NCI-H345 treated with DMSO at 0.1 percent for 48 hours (cell line): ENCODE measurements around the gene INHBB.
"Not testable (repeated sequence)": the region's sequence is repeated elsewhere in the genome, so short reads cannot be mapped to it uniquely, and the experiment has no call there.

Experiments used
- DNase-seq: peaks from one replicate; lab custom pipeline; 2025; ENCODE audit not compliant: unreplicated experiment; lab: John Stamatoyannopoulos, UW

The INHBB gene

DNA sequence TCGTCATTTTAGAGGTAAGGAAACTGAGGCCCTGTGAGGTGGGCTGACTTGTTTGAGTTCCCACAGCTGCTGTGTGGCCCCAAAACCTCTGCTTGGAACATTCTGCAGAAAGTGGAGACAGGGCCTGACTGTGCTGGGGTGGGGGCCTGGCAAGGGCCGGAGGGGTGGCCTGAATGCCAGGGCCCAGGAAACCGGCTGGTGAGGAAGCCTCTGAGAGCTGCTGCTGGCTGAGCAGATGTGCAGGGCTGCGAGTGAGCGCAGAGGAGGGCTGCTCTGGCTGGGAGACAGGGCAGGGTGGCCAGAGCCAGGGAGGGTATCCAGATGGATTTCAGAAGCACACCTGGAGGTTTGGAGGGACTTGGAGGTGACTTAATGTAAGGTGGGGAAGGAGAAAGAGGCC lies 29.9 kb upstream of the INHBB start:
- DNase-seq, result no peak

DNA sequence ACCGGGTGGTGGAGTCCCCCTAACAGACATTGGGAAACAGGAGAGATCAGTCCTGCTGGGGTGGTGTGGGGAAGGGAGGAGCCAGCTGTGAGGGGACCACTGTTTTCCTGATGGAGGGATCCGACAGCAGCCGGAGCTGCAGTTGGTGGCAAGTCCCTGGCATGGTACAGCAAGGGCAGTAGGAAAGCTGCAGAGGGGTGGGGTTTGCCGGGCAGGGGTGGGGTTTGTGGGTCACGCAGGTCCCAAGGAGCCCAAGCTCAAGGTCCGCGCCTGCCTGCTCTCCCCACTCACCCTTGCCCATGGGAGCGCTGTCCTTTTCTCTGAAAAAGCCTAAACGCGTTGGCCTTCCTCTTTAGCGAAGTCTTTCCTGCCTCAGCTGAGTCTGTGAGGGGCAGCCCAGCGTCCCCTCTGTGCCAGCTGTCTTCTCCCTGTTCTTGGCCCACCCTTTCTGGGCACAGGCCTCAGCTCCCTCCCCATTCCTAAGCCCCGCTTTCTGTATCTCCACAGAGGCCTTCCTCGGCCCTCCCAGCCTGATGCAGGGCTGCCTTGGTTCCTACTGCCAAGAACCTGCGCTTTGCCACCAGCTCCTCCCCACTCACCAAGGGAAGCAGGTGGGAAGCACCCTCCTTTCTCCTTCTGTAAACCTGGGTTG lies 29.3 kb upstream of the INHBB start:
- no peak for DNase-seq

DNA sequence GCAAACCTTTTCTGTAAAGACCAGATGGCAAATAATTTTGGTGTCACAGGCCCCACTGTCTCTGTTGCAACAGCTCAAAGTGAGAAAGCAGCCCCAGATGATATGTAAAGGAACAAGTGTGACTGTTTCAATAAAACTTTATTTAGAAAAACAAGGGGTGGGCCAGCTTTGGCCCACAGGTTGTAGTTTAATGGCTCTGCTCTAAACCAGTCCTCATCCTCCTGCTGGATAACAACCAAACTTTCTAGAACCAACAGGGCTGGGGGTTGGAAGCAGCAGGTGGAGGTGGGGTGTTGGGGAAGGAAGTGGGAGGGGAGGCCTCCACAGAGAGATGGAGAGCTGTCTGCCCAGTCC lies 28.8 kb upstream of the INHBB start:
- no peak for DNase-seq

DNA sequence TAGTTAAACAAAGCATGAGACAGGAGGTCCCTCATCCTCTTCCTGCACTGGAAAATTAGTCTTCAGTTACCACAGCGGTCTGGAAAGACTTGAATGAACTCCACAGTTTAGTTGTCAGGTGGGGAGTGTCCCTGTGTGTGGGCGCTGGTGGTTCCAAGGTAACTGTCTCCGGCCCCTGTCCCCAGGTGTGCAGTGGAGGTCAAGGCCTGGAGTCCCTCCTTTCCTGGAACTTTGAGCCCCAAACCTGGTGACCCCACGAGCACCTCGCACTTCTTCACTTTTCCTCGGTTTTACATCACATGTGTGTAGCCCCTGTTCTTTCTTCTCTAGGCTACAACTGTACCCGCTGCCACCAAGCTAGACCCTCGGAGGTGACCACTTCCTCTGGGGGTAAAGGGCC lies 28.0 kb upstream of the INHBB start:
- no peak for DNase-seq

DNA sequence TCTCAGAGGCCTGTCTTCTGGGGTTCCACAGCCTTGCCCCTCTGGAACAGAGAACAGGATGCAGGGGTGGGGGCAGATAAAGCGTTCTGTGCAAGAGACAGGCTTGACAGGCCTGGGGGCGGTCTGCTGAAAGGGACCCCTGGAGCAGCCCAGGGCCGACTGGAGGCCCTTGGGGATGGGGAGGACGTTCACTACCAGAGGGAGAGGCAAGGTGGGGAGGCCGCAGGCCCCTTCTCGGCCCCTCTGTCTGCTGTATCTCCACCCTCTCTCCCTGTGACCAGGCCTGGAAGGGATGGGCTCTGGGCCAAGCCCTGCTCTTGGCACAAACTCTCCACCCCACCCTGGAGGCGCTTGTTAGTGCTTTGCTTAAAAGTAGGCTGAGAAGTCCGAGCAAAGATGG lies 27.3 kb upstream of the INHBB start:
- no peak for DNase-seq

DNA sequence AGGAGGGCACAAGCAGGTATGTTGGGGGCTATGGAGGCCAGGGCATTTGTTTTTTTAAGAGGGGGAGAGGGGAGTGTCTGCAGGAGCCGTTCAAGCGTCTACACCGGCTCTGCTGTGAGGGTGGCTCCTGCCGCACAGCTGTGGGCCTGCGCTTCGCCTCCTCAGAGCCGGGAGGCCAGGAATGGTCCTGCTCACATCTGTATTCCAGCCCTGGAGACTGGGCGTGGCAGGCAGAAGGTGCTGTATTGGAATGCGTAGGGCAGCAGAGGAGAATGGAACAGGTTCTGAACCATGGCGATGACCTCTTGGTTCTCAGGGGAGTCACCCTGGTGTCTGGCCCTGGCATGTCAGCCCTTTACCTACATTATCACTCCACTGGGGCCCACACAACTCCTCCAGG lies 26.8 kb upstream of the INHBB start:
- no peak for DNase-seq

DNA sequence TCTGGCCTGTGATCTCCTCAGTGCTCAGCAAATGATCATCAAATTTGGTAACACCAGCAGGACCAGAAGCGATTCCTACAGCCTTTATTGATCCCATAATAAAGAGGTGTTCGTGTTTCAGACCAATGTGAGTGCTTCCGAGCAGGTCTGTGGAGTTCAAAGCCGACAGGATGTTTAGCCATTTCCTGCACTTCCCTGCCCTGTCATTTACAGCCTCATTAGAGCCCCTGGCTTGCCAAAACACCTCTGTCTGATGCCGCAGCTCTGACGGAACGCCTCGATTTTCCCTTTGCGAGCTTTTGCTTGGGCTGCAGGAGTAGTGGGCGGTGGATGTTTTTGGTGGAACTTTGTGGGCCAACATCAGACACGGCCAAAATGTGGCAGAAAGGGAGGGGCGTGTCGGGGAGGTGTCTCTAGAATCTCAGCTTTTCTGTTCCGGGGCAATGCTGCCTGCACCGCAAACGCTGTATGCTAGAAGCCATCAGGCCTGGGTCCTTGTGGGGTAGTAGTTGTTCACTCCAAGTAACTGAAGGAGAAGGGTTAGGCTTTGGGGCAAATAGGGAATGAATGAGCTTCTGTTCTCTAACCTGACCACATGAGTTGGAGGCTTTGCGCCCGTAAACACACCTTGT lies 26.1 kb upstream of the INHBB start:
- no peak for DNase-seq

DNA sequence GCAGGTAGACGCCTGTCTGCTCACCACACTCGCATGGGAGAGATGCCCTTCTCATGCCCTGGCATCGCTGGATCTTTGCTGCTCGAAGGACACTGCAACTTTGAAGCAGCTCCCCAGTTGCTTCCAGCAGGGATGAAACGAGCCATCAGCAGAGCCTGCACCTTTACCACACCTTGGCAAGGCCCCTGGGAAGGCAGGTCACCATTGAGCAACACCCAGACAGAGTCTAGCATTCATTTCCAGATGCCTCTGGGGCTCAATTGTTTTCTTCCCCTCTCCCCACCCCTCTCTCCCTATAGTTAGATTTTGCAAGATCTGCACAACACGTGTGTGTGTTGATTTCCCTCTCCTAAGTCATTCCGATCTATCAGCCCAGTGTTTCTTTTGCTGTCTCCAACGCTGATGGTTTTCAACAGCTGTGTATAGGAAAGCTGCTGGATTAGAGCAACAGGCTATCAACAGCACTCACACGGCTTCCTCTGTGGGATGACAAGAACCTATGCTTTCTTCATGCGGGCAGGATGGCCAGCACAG lies 25.6 kb upstream of the INHBB start:
- DNase-seq, result no peak

DNA sequence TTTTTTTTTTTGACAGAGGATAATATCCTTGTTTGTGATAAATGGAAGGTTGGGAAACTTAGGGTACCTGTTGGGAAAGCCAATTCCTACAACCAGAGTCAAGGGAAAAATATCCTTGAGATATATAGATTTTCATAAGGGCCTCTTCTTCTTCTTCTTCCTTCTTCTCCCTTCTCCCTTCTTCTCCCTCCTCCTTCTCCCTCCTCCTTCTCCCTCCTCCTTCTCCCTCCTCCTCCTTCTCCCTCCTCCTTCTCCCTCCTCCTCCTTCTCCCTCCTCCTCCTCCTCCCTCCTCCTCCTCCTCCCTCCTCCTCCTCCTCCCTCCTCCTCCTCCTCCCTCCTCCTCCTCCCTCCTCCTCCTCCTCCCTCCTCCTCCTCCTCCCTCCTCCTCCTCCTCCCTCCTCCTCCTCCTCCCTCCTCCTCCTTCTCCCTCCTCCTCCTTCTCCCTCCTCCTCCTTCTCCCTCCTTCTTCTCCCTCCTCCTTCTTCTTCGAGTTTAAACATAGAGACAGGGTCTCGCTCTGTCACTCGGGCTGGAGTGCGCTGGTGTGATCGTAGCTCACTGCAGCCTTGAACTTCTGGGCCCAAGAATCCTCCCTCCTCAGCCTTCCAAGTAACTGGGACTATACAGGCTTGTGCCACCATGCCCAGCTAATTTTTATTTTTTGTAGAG lies 24.9 kb upstream of the INHBB start:
- not testable (repeated sequence) for DNase-seq

DNA sequence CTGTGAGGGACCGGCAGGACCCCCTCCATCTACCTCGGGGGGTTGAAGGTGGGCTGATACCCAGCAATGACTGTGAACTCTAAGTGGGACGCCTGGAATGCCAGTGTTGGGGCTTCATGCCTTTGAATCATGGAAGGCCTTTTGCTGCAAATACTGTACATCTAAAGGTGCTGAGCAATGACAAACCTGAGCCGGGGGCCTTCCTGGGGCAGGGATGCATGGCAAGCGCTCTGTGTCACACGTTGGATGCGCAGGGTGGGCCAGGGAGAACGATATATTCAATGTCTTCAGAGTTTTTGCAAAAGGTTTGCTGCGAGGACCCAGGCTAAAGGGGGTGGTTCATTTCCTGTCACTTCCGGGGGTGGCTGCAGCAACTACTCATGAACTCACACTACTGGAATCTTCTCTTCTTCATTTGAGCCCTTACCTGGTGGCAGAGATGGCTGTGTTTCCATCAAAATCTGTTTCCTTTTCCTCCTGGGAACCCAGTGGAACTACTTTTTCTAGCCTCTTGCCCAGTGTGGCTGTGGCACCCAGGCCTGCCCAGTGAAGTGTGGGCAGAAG lies 24.1 kb upstream of the INHBB start:
- DNase-seq, result no peak

DNA sequence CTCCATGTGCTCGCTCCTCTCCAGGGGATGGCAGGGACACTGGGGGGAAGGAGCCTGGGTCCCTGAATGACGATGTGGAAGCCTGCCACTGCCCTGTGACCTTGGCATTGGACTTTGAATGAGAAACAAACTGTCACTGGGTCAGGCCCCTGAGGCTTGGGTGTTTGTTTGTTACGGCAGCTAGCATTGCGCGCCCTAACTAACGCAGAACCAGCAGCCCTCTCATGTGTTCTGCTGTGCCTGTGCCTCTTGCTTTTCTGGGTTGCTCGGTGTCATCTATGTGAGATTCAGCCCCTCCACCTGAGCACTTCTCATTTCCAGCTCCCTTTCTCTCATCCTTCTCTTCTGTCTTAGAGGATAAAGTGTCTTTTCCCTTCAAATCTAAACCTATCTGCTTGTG lies 23.6 kb upstream of the INHBB start:
- no peak for DNase-seq

DNA sequence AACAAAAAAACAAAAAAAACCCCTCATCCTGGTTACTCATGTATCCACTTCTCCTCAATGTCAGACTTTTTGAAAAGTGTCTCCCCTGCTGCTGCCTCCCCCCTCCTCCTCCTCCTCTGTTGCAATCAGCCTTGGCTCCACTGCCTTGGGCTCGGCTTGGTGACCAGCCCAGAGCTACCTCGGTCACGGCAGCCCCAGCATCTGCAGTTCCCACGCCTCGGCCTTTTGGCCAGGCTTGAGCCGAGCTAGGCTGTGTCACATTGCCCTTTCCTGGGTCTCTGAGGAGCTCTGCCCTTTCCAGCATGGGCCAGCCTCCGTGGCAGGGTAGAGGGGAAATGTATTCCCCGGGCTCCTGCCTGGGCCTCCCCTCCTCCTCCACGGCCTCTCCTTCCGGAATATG lies 22.7 kb upstream of the INHBB start:
- DNase-seq, result no peak

DNA sequence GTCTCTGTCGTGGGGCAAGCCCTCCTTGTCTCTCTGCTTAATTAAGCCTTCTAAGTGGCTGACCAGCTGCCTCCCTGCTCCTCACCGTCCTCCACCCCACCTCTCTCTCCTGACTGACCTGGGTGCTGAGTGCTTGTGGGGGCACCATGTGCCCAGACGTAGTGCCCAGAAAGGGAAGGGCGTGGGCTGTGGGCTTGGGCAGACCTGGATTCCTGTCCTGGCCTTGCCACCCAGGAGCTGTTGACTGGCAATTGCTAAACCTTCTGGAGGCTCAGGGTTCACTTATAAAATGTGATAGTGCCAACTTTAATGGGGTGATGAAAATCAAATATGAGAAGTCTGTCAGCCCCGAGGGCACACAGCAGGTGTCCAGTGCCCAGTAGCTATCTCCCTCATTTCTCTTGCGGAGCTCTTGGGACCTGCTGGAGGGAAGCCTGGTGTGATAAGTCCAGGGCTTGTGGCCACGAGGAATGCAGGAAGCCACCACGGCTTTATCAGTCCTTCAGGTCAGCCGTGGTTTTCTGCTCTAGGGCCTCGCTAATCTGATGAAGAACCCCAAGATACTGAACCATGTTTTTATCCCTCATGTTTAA lies 22.0 kb upstream of the INHBB start:
- DNase-seq, result no peak

DNA sequence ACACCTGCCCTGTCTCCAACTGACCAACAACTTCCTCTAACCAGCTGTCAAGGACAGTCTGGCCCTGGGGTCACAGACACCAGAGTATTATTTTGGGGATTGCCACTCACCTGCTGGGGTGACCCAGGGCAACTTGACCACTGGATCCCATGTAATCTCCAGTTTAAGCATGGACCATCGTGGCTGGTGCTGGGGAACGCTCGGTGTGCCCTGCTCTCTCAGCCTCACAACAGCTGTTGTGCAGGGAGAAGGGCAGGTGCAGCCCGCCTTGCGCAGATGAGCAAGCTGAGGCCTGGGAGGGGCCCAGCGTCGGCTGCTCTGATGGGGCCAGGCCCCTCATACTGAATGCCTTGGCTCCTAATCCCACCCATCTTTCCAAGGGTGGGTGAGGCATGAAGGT lies 21.0 kb upstream of the INHBB start:
- DNase-seq, result no peak

DNA sequence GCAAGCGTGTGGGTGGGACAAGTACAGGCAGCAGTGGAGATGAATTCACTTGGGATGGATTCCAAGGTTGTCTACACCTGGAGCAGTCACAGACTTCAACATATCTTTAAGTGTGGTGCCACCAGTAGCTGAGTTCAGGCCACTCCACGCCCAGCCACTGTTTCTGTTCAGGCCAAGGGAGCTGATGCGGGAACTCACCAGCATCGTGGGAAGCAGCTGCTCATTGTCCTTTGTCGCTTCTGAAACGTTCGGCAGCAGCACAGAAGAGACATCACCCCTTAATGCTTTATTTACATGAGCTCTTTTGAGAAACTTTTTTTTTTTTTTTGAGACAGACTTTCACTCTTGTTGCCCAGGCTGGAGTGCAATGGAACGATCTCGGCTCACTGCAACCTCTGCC lies 19.9 kb upstream of the INHBB start:
- DNase-seq, result no peak

DNA sequence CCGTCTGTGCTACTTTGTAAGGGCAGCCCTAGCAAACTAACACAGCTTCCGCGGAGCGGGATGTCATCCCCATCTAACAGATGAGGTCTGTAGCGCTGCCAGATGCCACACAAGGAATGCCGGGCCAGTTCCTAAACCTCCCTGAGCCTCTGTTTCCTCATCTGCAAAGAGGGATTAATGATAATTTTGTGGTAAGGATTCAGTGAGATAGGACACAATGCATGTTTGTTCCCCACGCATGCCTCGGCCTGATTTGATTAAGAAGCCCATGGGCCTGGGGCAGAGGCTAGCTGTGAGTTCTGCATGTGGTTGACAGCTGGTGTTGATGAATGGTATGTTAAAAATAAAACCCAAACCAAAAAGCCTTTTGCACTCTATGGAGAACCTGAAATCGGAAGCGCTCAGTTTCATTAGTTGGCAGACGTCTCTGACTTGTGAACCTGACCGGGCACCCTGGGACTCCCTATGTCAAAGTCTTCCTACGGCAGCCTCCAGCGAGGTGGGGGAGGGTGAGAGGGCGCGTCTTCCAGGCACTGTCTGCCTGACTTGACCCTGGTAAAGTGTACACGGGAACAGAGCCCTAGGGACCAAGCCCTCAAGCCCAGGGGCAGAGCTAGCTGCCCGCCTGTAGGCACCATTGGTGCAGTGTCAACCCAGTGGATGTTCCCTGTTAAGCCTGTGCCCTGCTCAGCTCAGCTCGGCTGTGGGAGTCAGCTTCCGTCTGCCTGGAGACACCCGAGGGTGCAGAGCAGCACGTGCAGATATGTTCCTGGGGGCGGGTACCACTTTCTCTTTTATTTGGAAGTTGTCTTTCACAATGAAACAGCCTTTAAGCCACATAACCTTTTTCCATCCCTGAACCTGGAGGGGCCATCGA lies 14.8 kb upstream of the INHBB start:
- DNase-seq, result peak; percentile 52

DNA sequence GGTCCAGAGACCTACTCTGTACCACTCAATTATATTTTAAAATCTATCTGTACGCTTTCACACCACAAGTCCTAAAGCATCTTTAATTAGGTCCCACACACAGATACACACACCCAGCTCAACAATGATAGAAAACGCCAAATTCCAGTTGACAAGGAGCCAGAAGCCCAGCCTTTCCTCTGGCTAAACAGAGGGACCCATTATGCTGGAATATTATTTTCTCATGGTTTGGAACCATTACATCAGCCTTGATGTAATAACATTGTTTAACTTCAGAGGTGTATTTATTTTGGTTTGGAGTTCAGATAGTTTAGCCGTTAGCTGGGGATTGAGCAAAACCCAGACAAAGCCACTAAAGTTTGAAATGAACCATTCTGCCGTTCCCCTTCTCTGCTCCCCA lies 14.0 kb upstream of the INHBB start:
- no peak for DNase-seq

DNA sequence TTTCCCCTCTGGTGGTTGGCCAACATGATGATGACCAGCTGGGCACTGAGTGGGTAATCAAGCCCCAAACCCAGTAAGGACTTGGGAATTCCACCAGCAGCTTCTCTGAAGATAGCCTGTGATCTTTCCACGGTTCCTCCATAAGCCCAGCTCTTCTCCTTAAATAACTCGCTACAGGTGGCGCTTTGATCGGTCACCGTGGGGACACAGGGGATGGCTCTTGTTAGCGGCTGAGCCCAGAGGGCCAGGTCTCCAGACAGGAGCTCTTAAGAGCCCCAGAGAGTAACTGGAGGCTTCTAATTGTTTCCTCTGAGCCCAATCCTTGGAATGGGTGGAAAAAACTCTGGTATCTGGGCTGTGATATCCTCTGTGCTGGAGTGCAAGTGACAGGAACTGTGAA lies 13.6 kb upstream of the INHBB start:
- DNase-seq, result no peak

DNA sequence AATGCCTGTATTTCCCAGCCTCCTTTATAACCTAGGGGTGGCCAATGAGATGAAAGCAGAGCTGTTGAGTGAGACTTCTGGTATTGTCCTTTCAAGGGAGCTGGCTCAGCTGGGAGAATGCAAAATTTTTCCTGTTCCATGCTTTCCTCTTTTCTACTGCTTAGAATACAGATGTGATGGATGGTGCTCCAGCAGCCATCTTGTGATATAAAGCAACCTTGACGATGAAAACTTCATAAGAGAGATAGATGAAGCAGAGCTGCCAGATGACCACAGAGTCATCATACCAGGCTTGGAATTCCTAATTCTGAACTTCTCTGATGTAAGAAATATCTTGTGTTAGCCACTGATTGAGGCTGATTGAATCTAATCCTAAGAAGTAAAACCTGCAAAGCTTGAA lies 11.9 kb upstream of the INHBB start:
- DNase-seq, result no peak

DNA sequence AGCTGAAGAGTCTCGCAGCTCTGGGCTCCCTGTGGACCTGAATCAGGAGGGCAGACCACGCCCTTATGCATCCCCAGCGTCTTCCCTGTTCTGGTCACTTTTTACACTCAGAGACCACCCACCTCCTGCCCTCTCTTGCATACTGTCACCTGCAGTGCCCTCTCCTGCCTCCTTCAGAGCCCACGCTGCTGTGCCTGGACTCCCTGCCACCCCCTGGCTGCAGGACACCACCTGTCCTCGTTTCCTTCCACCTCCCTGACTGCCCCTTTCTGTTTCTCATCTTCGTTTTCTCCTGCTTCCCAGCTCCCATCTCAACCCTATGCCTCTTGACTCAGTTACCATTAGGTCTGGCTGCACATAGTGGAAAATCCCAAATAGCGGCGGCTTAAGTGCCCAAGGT lies 9.2 kb upstream of the INHBB start:
- no peak for DNase-seq

DNA sequence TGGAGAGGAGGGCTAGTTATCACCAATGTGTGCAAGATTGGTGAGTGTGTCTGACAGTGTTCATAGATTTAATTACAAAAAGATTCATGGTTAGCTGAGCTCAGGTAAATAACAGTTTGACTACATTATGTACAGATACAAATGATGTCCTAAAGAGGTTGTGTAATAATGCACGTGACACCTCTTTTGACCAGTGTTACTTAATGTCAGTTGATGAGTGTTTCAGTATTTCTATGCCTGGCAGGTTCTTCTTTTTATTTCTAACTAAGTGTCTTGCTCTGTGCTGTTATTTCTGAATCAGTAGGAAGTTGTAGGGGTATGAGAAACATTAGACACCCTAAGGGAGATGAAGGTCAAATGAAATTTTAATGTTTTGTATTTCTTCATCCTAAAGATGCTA lies 7.9 kb upstream of the INHBB start:
- no peak for DNase-seq
